Tibial nerve (tissue), 3 donors: ENCODE data around the gene PRPH.

Source experiments
- POLR2A ChIP-seq, 2 donors: fragments of 450-650 bp; IDR thresholded peaks; one replicate each; pipeline ENCODE4 v1.6.1; 2017; ENCODE audit warnings: antibody characterized with exemption in 2 of 2, mild to moderate bottlenecking in 2 of 2, moderate library complexity in 2 of 2
- TF ChIP-seq, protein P1 (sequence below), 5 experiments: fragments of 200-600 bp in 3 of 5; fragments of 450-650 bp in 2 of 5; sonication (generic) in 3 of 5; IDR thresholded peaks; one replicate each; pipeline ENCODE4 v1.5.1; 2016 to 2019; ENCODE audit warnings: antibody characterized with exemption in 5 of 5, mild to moderate bottlenecking in 3 of 5, moderate library complexity in 2 of 5

DNA sequence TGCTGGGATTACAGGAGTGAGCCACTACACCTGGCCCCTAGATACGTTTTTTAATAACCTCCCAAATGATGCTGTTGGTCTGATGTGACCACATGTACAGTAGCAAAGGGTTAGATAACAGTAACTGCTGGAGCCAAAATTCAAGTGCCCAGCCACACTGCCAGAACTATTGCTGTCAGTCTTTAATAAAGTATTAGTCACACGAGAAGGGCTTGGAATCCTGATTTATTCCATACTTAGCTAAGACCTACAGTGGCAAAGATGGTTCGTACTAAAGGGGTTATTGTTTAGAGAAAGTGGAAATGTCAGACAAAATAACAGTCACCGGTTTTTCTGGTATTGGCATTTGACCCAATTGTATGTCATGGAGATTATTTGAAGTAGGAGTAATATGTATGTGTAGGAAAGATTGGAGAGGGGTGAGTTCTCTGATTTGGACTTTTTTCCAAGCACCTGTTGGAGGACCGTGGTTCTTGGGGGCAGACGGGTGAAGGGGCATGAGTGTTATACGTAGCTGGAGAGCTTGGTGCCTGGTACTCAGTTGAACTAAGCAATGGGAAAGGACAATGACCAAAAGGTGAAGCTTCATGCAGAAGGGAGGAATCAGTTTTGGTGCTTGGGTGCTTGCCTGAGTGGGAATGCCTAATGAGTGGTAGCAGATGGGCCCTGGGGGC, 20.4 kb upstream of the PRPH start:
- TF ChIP-seq, protein P1, sequence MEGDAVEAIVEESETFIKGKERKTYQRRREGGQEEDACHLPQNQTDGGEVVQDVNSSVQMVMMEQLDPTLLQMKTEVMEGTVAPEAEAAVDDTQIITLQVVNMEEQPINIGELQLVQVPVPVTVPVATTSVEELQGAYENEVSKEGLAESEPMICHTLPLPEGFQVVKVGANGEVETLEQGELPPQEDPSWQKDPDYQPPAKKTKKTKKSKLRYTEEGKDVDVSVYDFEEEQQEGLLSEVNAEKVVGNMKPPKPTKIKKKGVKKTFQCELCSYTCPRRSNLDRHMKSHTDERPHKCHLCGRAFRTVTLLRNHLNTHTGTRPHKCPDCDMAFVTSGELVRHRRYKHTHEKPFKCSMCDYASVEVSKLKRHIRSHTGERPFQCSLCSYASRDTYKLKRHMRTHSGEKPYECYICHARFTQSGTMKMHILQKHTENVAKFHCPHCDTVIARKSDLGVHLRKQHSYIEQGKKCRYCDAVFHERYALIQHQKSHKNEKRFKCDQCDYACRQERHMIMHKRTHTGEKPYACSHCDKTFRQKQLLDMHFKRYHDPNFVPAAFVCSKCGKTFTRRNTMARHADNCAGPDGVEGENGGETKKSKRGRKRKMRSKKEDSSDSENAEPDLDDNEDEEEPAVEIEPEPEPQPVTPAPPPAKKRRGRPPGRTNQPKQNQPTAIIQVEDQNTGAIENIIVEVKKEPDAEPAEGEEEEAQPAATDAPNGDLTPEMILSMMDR (IDR thresholded peaks at IDR 0.05), result no peak
- no peak for TF ChIP-seq POLR2A (IDR thresholded peaks at IDR 0.05)
